K562 (cell line): ENCODE results near the gene RARG. TPM values are rescaled to one million over a fixed set of nuclear protein-coding genes. Genes with fewer than 3 reads are reported as not detected.

ENCODE experiments used
- CBFA2T2 ChIP-seq: fragments of 450-650 bp; conservative IDR thresholded peaks from 2 replicates; pipeline ENCODE4 v1.6.1; 2017; ENCODE audit warnings: mild to moderate bottlenecking
- CBX1 ChIP-seq: sonication (generic); IDR thresholded peaks from 2 replicates; pipeline ENCODE4 v1.6.1; 2016; ENCODE audit warnings: antibody characterized with exemption, low read depth, mild to moderate bottlenecking
- CBX2 ChIP-seq: fragments of 200-600 bp; sonication (generic); IDR thresholded peaks from one replicate; pipeline ENCODE4 v1.6.1; 2012; ENCODE audit warnings: mild to moderate bottlenecking, low read length, inconsistent platforms; ENCODE audit not compliant: insufficient read depth, poor library complexity, severe bottlenecking
- EZH2 ChIP-seq: IDR thresholded peaks from 2 replicates; pipeline ENCODE4 v1.6.1; 2012; ENCODE audit warnings: low read depth, mild to moderate bottlenecking, inconsistent platforms, low read length, borderline replicate concordance
- HNRNPK ChIP-seq: fragments of 200-400 bp; formaldehyde crosslinking; IDR thresholded peaks from one replicate; pipeline ENCODE4 v1.6.1; 2018; ENCODE audit warnings: mild to moderate bottlenecking, low read depth, low read length; ENCODE audit not compliant: poor library complexity, severe bottlenecking
- MYC ChIP-seq, 2 experiments: fragments of 250-450 bp in 1 of 2; sonication (Bioruptor Pico) in 1 of 2; IDR thresholded peaks; 2 replicates each; pipeline versions ENCODE4 v1.5.1 to v1.6.1; 2012 to 2021; ENCODE audit warnings: low read depth in 2 of 2, borderline replicate concordance in 1 of 2, improper control_type of control experiment in 1 of 2, low read length in 1 of 2, mild to moderate bottlenecking in 1 of 2, moderate library complexity in 1 of 2
- NBN ChIP-seq: fragments of 450-650 bp; IDR thresholded peaks from 2 replicates; pipeline ENCODE4 v1.6.1; 2016; ENCODE audit warnings: low read depth, mild to moderate bottlenecking
- NELFE ChIP-seq: IDR thresholded peaks from 2 replicates; pipeline ENCODE4 v1.6.1; 2011; ENCODE audit warnings: mild to moderate bottlenecking; ENCODE audit not compliant: insufficient read depth, insufficient read length
- NR2F6 ChIP-seq: fragments of 450-650 bp; formaldehyde crosslinking; IDR thresholded peaks from 2 replicates; pipeline ENCODE4 v1.4.0; 2020; ENCODE audit warnings: mild to moderate bottlenecking
- PTBP1 ChIP-seq: fragments of 200-400 bp; formaldehyde crosslinking; IDR thresholded peaks from 2 replicates; pipeline ENCODE4 v1.6.1; 2017; ENCODE audit warnings: low read depth, low read length
- SMARCA5 ChIP-seq: fragments of 450-650 bp; IDR thresholded peaks from 2 replicates; pipeline ENCODE4 v1.6.1; 2016
- TAF1 ChIP-seq: IDR thresholded peaks from 2 replicates; pipeline ENCODE4 v1.6.1; 2011; ENCODE audit warnings: mild to moderate bottlenecking, low read length, moderate library complexity; ENCODE audit not compliant: insufficient read depth, control insufficient read depth, severe bottlenecking; ENCODE audit errors: extremely low read depth
- TBP ChIP-seq: optimal IDR thresholded peaks from 2 replicates; pipeline ENCODE3; 2011; ENCODE audit warnings: low read depth, low read length, improper control_type of control experiment
- WHSC1 ChIP-seq: IDR thresholded peaks from one replicate; pipeline ENCODE4 v1.6.1; 2012; ENCODE audit warnings: low read length, control low read depth, inconsistent platforms
- ZFX ChIP-seq: sonication (generic); formaldehyde crosslinking; IDR thresholded peaks from 2 replicates; pipeline ENCODE4 v1.8.0; 2022; ENCODE audit warnings: mild to moderate bottlenecking, missing genetic modification reagents, moderate library complexity
- ZNF431 ChIP-seq: sonication (generic); formaldehyde crosslinking; IDR thresholded peaks from 2 replicates; pipeline ENCODE4 v1.8.0; 2022; ENCODE audit warnings: mild to moderate bottlenecking, missing genetic modification reagents
- ZNF77 ChIP-seq: fragments of 250-450 bp; sonication (Bioruptor Pico); IDR thresholded peaks from 2 replicates; pipeline ENCODE4 v1.5.0; 2020
- polyA plus RNA-seq, 8 experiments: library from polyadenylated mRNA; depleted of rRNA in 4 of 8; stranded (reverse) in 5 of 8; unstranded in 3 of 8; fragments of >200 nt; fragmentation: Nextera tagmentation in 2 of 8; fragmentation: Illumina TruSeq in 1 of 8; extraction: Ambion mirVana in 2 of 8; extraction: Trizol in 1 of 8; gene quantifications; 2 replicates each; pipeline versions ENCODE4 v1.2.1 to v1.2.3, GENCODE V29; 2011 to 2014; ENCODE audit warnings: inconsistent platforms in 1 of 8, missing spikeins in 1 of 8
- total RNA-seq, 7 experiments: library from RNA; depleted of rRNA in 6 of 7; stranded (reverse); fragments of >200 nt in 6 of 7; fragmentation: Illumina TruSeq in 2 of 7; extraction: Trizol in 2 of 7; gene quantifications; 2 replicates each; pipeline versions ENCODE4 v1.2.1 to v1.2.3, GENCODE V29; 2011 to 2021; ENCODE audit warnings: low replicate concordance in 1 of 7
- TF ChIP-seq, protein P1 (sequence below), 3 experiments: IDR thresholded peaks in 2 of 3; conservative IDR thresholded peaks in 1 of 3; 2 replicates each; pipeline ENCODE4 v1.5.1; 2011 to 2012; ENCODE audit warnings: low read length in 3 of 3, mild to moderate bottlenecking in 3 of 3, control low read depth in 2 of 3, improper control_type of control experiment in 1 of 3, inconsistent platforms in 1 of 3, low read depth in 1 of 3, mixed read lengths in 1 of 3, moderate library complexity in 1 of 3; ENCODE audit not compliant: insufficient read depth in 2 of 3
- TF ChIP-seq, protein P2 (sequence below): fragments of 250-450 bp; sonication (Bioruptor Pico); IDR thresholded peaks from 2 replicates; pipeline ENCODE4 v1.4.0; 2020; ENCODE audit warnings: mild to moderate bottlenecking, moderate library complexity
- TF ChIP-seq, protein P3 (sequence below): fragments of 450-650 bp; IDR thresholded peaks from 2 replicates; pipeline ENCODE4 v1.6.1; 2017; ENCODE audit warnings: antibody characterized with exemption, mild to moderate bottlenecking

The RARG gene
- total and polyA plus RNA-seq, 9 of the 15 experiments (the other 6 are each of a cell fraction or from before 2014, with no cell fraction given) = 0.18 to 7.6 (median 3.8) TPM

DNA sequence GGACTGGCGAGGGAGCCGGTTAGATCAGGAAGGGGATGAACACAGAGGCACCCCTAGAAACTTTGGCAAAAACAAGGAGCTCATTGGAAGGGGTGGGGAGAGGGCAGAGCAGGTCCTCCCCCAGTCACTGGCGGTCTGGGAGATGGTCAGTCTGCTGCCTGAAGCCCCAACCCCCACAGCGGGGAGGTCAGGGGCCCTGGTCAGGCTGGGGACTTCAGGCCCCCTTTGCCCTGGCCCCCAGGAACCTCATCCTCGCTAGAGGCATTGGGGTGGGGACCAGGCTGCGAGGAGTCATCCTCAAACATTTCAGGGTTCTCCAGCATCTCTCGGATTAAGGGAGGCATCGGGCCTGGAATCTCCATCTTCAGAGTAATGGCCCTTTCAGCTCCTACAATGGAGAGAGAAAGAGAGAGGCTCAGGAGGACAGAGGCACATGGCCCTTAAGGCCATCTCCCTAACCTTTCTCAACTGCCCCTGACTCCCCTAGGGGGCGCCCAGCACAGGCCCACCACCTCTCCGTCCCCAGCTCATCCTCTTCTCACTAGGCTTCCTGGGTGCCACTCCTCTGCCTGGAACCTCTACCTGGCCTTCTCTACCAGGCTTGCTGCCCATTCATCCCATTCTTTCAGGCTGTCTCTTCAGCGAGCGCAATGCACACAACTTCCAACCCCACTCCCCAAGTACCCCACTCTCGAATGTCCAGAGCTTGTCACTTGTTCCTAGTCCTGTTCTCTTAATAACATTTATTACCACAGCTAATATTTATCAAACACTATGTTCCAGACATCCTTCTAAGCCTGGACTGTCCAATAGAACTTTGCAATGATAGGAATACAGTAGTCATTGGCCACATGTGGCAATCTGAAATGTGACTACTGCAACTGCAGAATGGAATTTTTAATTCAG, 20.3 kb downstream of the RARG start (continued):
- TF ChIP-seq CBX2 = no peak
- no peak for TF ChIP-seq CBX1
- no peak for TF ChIP-seq SMARCA5
- TF ChIP-seq, protein P1, sequence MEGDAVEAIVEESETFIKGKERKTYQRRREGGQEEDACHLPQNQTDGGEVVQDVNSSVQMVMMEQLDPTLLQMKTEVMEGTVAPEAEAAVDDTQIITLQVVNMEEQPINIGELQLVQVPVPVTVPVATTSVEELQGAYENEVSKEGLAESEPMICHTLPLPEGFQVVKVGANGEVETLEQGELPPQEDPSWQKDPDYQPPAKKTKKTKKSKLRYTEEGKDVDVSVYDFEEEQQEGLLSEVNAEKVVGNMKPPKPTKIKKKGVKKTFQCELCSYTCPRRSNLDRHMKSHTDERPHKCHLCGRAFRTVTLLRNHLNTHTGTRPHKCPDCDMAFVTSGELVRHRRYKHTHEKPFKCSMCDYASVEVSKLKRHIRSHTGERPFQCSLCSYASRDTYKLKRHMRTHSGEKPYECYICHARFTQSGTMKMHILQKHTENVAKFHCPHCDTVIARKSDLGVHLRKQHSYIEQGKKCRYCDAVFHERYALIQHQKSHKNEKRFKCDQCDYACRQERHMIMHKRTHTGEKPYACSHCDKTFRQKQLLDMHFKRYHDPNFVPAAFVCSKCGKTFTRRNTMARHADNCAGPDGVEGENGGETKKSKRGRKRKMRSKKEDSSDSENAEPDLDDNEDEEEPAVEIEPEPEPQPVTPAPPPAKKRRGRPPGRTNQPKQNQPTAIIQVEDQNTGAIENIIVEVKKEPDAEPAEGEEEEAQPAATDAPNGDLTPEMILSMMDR (IDR thresholded peaks at IDR 0.05 in 2 of 3, conservative IDR thresholded peaks at IDR 0.05 in 1 of 3; ENCODE audit: insufficient read depth in 2 of 3, low read depth in 1 of 3, low read length in 3 of 3) = peak; percentile 59 to 79 (median 64)
- TF ChIP-seq HNRNPK = no peak
- no peak for TF ChIP-seq ZNF77 (CRISPR knock-in tag)
- no peak for TF ChIP-seq EZH2
- TF ChIP-seq CBFA2T2 = no peak
- TF ChIP-seq WHSC1 = no peak
- TF ChIP-seq, protein P2, sequence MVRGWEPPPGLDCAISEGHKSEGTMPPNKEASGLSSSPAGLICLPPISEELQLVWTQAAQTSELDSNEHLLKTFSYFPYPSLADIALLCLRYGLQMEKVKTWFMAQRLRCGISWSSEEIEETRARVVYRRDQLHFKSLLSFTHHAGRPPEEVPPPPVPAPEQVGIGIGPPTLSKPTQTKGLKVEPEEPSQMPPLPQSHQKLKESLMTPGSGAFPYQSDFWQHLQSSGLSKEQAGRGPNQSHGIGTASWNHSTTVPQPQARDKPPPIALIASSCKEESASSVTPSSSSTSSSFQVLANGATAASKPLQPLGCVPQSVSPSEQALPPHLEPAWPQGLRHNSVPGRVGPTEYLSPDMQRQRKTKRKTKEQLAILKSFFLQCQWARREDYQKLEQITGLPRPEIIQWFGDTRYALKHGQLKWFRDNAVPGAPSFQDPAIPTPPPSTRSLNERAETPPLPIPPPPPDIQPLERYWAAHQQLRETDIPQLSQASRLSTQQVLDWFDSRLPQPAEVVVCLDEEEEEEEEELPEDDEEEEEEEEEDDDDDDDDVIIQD (CRISPR knock-in tag) = no peak
- TF ChIP-seq PTBP1 = no peak
- TF ChIP-seq ZFX (CRISPR knock-in tag) = no peak
- TF ChIP-seq TAF1 = no peak
- TF ChIP-seq TBP = no peak
- TF ChIP-seq NELFE = no peak
- no peak for TF ChIP-seq NR2F6 (CRISPR knock-in tag)
- TF ChIP-seq, protein P3, sequence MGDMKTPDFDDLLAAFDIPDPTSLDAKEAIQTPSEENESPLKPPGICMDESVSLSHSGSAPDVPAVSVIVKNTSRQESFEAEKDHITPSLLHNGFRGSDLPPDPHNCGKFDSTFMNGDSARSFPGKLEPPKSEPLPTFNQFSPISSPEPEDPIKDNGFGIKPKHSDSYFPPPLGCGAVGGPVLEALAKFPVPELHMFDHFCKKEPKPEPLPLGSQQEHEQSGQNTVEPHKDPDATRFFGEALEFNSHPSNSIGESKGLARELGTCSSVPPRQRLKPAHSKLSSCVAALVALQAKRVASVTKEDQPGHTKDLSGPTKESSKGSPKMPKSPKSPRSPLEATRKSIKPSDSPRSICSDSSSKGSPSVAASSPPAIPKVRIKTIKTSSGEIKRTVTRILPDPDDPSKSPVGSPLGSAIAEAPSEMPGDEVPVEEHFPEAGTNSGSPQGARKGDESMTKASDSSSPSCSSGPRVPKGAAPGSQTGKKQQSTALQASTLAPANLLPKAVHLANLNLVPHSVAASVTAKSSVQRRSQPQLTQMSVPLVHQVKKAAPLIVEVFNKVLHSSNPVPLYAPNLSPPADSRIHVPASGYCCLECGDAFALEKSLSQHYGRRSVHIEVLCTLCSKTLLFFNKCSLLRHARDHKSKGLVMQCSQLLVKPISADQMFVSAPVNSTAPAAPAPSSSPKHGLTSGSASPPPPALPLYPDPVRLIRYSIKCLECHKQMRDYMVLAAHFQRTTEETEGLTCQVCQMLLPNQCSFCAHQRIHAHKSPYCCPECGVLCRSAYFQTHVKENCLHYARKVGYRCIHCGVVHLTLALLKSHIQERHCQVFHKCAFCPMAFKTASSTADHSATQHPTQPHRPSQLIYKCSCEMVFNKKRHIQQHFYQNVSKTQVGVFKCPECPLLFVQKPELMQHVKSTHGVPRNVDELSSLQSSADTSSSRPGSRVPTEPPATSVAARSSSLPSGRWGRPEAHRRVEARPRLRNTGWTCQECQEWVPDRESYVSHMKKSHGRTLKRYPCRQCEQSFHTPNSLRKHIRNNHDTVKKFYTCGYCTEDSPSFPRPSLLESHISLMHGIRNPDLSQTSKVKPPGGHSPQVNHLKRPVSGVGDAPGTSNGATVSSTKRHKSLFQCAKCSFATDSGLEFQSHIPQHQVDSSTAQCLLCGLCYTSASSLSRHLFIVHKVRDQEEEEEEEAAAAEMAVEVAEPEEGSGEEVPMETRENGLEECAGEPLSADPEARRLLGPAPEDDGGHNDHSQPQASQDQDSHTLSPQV = 0 out of 2 replicates have a peak, but pooled peaks have one; percentile 53
- TF ChIP-seq ZNF431 = no peak
- peak; percentile 79; the same call in 1 of the 2 replicates for TF ChIP-seq MYC (IDR thresholded peaks at IDR 0.05; ENCODE audit: low read depth, low read length)
- no peak for TF ChIP-seq MYC (CRISPR knock-in tag; IDR thresholded peaks at IDR 0.05; ENCODE audit: borderline replicate concordance, low read depth)
- TF ChIP-seq NBN = no peak
